ENCODE measurements around the gene XRCC5.

DNA sequence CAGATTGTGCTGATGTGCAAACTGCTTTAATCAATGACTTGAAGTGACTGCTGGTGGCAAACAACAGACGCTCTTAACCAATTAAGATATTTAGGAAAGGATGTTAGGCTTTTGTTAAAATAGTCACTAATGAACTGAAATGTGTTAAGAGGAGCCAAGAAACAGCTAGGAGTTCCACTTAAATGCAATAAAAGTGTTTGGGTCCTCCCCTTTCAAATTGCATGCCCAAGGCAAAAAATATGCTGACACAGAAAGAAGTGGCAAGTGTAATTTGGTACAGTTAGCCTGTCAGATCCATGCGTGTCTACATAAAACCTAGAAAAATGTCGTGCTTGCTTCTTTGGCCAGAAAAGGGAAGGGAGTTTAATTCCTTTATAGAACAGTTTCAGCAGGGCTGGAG is 61.9 kb downstream of the XRCC5 start:
- no peak for TF ChIP-seq POLR2A (IDR thresholded peaks at IDR 0.05)
- TF ChIP-seq, protein P1, sequence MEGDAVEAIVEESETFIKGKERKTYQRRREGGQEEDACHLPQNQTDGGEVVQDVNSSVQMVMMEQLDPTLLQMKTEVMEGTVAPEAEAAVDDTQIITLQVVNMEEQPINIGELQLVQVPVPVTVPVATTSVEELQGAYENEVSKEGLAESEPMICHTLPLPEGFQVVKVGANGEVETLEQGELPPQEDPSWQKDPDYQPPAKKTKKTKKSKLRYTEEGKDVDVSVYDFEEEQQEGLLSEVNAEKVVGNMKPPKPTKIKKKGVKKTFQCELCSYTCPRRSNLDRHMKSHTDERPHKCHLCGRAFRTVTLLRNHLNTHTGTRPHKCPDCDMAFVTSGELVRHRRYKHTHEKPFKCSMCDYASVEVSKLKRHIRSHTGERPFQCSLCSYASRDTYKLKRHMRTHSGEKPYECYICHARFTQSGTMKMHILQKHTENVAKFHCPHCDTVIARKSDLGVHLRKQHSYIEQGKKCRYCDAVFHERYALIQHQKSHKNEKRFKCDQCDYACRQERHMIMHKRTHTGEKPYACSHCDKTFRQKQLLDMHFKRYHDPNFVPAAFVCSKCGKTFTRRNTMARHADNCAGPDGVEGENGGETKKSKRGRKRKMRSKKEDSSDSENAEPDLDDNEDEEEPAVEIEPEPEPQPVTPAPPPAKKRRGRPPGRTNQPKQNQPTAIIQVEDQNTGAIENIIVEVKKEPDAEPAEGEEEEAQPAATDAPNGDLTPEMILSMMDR (IDR thresholded peaks at IDR 0.05) = no peak

Measured in testis (tissue), 2 donors.